Measurements from ENCODE around the gene NR6A1. TPM values are rescaled to one million over a fixed set of nuclear protein-coding genes. Genes with fewer than 3 reads are reported as not detected.
A peak's percentile ranks its signal among the peaks of the same experiment; 100 is the strongest.

NR6A1 gene
- total and polyA plus RNA-seq, 2 of the 13 experiments (the other 11 are each of a cell fraction or from before 2014, with no cell fraction given): 28.1 to 31.5 TPM

- TF ChIP-seq THRA (CRISPR knock-in tag; IDR thresholded peaks at IDR 0.05; ENCODE audit: borderline replicate concordance) (peak; percentile 44; the same call in 1 of the 2 replicates), SMYD3 (CRISPR knock-in tag; IDR thresholded peaks at IDR 0.05) (peak; percentile 77; the same call in 1 of the 2 replicates), SALL1 (CRISPR knock-in tag; IDR thresholded peaks at IDR 0.05) (peak; percentile 70; the same call in 1 of the 2 replicates), ZSCAN5A (CRISPR knock-in tag; IDR thresholded peaks at IDR 0.05; ENCODE audit: borderline replicate concordance) (peak; percentile 54; the same call in 1 of the 2 replicates), NCOA2 (CRISPR knock-in tag; IDR thresholded peaks at IDR 0.05) (peak; percentile 89), ZZZ3 (CRISPR knock-in tag; IDR thresholded peaks at IDR 0.05; ENCODE audit: borderline replicate concordance) (no peak), ZNF121 (CRISPR knock-in tag; IDR thresholded peaks at IDR 0.05) (peak; percentile 52), TEF (CRISPR knock-in tag; IDR thresholded peaks at IDR 0.05) (no peak), IKZF5 (CRISPR knock-in tag; IDR thresholded peaks at IDR 0.05) (peak; percentile 74), TEAD3 (CRISPR knock-in tag; optimal IDR thresholded peaks at IDR 0.05; ENCODE audit: borderline replicate concordance) (peak; percentile 71), PITX1 (CRISPR knock-in tag; IDR thresholded peaks at IDR 0.05) (0 out of 2 replicates have a peak, but pooled peaks have one; percentile 32), ARNT2 (CRISPR knock-in tag; IDR thresholded peaks at IDR 0.05; ENCODE audit: low read depth) (0 out of 2 replicates have a peak, but pooled peaks have one; percentile 52), GATAD2A (CRISPR knock-in tag; IDR thresholded peaks at IDR 0.05) (peak; percentile 87), PHF21A (CRISPR knock-in tag; IDR thresholded peaks at IDR 0.05) (peak; percentile 84), ZNF710 (CRISPR knock-in tag; IDR thresholded peaks at IDR 0.05; ENCODE audit: borderline replicate concordance) (peak; percentile 98), GMEB1 (CRISPR knock-in tag; IDR thresholded peaks at IDR 0.05; ENCODE audit: borderline replicate concordance) (peak; percentile 23; the same call in 1 of the 2 replicates), ZNF75D (CRISPR knock-in tag; IDR thresholded peaks at IDR 0.05; ENCODE audit: borderline replicate concordance) (no peak)
Observed at GRCh38 chr9:124733964-124734740, 37.0 kb downstream of the NR6A1 start (continued).
